Measurements from ENCODE around the gene AGK.

Gene AGK

DNA sequence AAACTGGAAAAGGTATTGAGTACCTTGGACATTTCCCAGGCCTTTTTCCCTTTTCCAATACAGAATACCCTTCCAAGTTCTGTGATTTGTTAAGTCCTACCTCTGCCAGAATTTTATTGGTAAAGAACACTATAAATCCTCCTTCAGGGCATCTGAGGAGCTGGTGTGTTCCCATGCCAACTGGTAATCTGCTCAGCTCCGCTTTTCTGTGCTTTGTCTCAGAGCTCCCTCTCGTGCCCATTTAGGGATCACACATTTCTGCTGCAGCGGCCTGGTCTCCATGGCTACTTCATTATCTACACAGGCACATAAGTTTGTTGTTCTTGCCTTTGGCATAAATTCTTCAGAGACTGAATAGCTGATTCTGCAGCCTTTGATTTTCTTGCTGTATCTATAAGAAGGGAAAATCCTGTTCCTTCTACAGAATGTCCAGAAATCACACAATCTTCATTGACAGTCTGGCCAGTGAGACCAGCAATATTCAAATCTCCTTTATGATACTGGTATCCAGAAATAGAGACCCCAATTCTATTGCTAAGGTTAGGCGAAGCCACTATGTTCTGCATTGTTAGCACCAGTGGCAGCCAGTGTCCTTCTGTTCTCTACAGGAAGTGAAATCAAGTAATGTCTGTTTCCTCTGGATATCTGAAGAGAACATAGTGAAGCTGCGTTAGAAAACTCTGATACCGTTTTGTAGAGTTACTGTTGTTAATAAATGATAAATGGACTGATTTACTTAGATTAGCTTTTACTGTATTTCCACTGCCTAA is 98.8 kb downstream of the AGK start:
- DNase-seq = peak; percentile 8

GRCh38 chr7:141651417-141651816 is 100.2 kb downstream of the AGK start:
- H3K4me1 Mint-ChIP-seq = peaks cover 9 to 15% of the 10 kb centered on the region in 2 donors
- peaks cover 11 to 48% of the 10 kb centered on the region in 2 donors for H3K36me3 Mint-ChIP-seq
- H3K9me3 Mint-ChIP-seq = no peaks in the 10 kb centered on the region
- no peak for ATAC-seq (replicated peaks)
- no peak overlapping the region for H3K27ac Mint-ChIP-seq
- H3K4me3 Mint-ChIP-seq = no peak overlapping the region
- no peak for DNase-seq
- no peaks in the 10 kb centered on the region for H3K27me3 Mint-ChIP-seq

More for the DNA sequence above, 98.8 kb downstream of the AGK start:
- H3K4me3 Mint-ChIP-seq = peak overlapping the region in 1 of 2 donors; percentile 14
- no peaks in the 10 kb centered on the region for H3K9me3 Mint-ChIP-seq
- peaks cover 9 to 15% of the 10 kb centered on the region in 2 donors for H3K4me1 Mint-ChIP-seq
- no peaks in the 10 kb centered on the region for H3K27me3 Mint-ChIP-seq
- ATAC-seq (replicated peaks) = peak; percentile 76 to 78
- peaks cover 16 to 47% of the 10 kb centered on the region in 2 donors for H3K36me3 Mint-ChIP-seq
- peak overlapping the region; percentile 86 for H3K27ac Mint-ChIP-seq

GRCh38 chr7:141652691-141653090 is 101.5 kb downstream of the AGK start:
- H3K27ac Mint-ChIP-seq = no peak overlapping the region
- peaks cover 9 to 15% of the 10 kb centered on the region in 2 donors for H3K4me1 Mint-ChIP-seq
- ATAC-seq (replicated peaks) (no peak), DNase-seq (no peak)
- H3K4me3 Mint-ChIP-seq = no peak overlapping the region
- H3K27me3 Mint-ChIP-seq = no peaks in the 10 kb centered on the region
- H3K36me3 Mint-ChIP-seq = peaks cover 11 to 44% of the 10 kb centered on the region in 2 donors
- no peaks in the 10 kb centered on the region for H3K9me3 Mint-ChIP-seq

GRCh38 chr7:141654551-141654950 is 103.3 kb downstream of the AGK start:
- H3K36me3 Mint-ChIP-seq = peaks cover 10 to 39% of the 10 kb centered on the region in 2 donors
- H3K27ac Mint-ChIP-seq = peak overlapping the region; percentile 10
- no peaks in the 10 kb centered on the region for H3K9me3 Mint-ChIP-seq
- no peaks in the 10 kb centered on the region for H3K27me3 Mint-ChIP-seq
- H3K4me1 Mint-ChIP-seq = peaks cover 9 to 12% of the 10 kb centered on the region in 2 donors
- no peak overlapping the region for H3K4me3 Mint-ChIP-seq
- peak; percentile 90 to 94 for ATAC-seq (replicated peaks)
- DNase-seq = peak; percentile 42

- Mint-ChIP-seq H3K27me3 (no peaks in the 10 kb centered on the region), H3K4me1 (peaks cover 15 to 27% of the 10 kb centered on the region in 2 donors), H3K4me3 (no peak overlapping the region), H3K27ac (peak overlapping the region; percentile 70), H3K9me3 (no peaks in the 10 kb centered on the region), H3K36me3 (peaks cover 27 to 45% of the 10 kb centered on the region in 2 donors)
- ATAC-seq (replicated peaks) (no peak), DNase-seq (no peak)
Measured at GRCh38 chr7:141659501-141659900, 108.3 kb downstream of the AGK start.

- H3K9me3 Mint-ChIP-seq = no peaks in the 10 kb centered on the region
- H3K27ac Mint-ChIP-seq = peak overlapping the region; percentile 83
- no peaks in the 10 kb centered on the region for H3K27me3 Mint-ChIP-seq
- ATAC-seq (replicated peaks) (peak; percentile 69 to 79), DNase-seq (no peak)
- peaks cover 14 to 24% of the 10 kb centered on the region in 2 donors for H3K4me1 Mint-ChIP-seq
- no peak overlapping the region for H3K4me3 Mint-ChIP-seq
- peaks cover 28 to 39% of the 10 kb centered on the region in 2 donors for H3K36me3 Mint-ChIP-seq
Measured at GRCh38 chr7:141660259-141660658, 109.0 kb downstream of the AGK start.

DNA sequence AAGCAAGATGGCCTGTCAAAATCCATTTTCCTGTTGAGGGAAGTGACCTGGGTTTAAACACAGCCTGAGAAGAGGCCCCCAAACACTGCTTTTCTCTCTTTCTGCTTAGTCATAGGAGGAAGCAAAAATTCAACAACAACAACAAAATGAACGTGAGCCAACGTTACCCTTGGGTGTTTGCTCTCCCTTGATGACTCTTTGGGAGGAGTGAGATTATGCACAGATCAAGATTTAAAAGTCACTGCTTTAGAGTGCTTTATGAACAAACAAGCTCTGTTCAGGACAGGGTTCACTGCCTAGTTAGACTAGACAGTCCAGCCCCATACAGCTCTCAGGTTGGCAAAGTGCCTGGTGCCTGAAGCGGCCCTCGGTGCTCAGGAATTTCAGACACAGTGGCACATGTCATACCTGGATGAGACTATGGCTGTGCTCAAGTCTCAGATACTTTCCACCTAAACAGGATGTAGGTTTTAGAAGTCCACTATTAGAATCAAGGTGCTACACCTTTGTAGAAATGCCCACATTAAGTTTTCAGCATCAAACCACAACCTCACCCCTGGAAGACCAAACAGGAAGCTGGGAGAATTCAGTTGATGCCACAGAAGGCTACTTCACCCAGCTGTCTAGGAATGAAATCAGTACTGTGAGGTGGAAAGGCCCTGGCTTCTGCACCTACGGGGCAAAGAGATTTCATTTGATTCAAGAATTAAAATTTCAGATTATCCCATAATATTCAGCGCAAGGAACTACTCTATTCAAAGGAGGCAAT is 112.1 kb downstream of the AGK start:
- H3K9me3 Mint-ChIP-seq = no peaks in the 10 kb centered on the region
- no peaks in the 10 kb centered on the region for H3K27me3 Mint-ChIP-seq
- H3K4me3 Mint-ChIP-seq = peak overlapping the region in 1 of 2 donors; percentile 8
- H3K27ac Mint-ChIP-seq = peak overlapping the region; percentile 85
- peaks cover 14 to 24% of the 10 kb centered on the region in 2 donors for H3K4me1 Mint-ChIP-seq
- H3K36me3 Mint-ChIP-seq = peaks cover 35 to 46% of the 10 kb centered on the region in 2 donors
- peak; percentile 47 to 55 for ATAC-seq (replicated peaks)
- DNase-seq = no peak

GRCh38 chr7:141664450-141664849 is 113.2 kb downstream of the AGK start:
- no peak overlapping the region for H3K4me3 Mint-ChIP-seq
- no peak for DNase-seq
- peaks cover 35 to 52% of the 10 kb centered on the region in 2 donors for H3K36me3 Mint-ChIP-seq
- no peaks in the 10 kb centered on the region for H3K9me3 Mint-ChIP-seq
- no peak for ATAC-seq (replicated peaks)
- no peaks in the 10 kb centered on the region for H3K27me3 Mint-ChIP-seq
- no peak overlapping the region for H3K27ac Mint-ChIP-seq
- H3K4me1 Mint-ChIP-seq = peaks cover 14 to 24% of the 10 kb centered on the region in 2 donors

- Mint-ChIP-seq H3K27ac (peak overlapping the region; percentile 65), H3K4me1 (peaks cover 8 to 16% of the 10 kb centered on the region in 2 donors), H3K4me3 (no peak overlapping the region), H3K36me3 (peaks cover 30 to 47% of the 10 kb centered on the region in 2 donors), H3K9me3 (no peaks in the 10 kb centered on the region), H3K27me3 (no peaks in the 10 kb centered on the region)
- ATAC-seq (replicated peaks) (no peak), DNase-seq (no peak)
Measured at GRCh38 chr7:141665208-141666035, 114.2 kb downstream of the AGK start.

GRCh38 chr7:141666071-141666470 is 114.9 kb downstream of the AGK start:
- DNase-seq (no peak), ATAC-seq (replicated peaks) (no peak)
- Mint-ChIP-seq H3K27ac (no peak overlapping the region), H3K4me3 (no peak overlapping the region), H3K27me3 (no peaks in the 10 kb centered on the region), H3K36me3 (peaks cover 28 to 44% of the 10 kb centered on the region in 2 donors), H3K9me3 (no peaks in the 10 kb centered on the region), H3K4me1 (peaks cover 6 to 12% of the 10 kb centered on the region in 2 donors)

DNA sequence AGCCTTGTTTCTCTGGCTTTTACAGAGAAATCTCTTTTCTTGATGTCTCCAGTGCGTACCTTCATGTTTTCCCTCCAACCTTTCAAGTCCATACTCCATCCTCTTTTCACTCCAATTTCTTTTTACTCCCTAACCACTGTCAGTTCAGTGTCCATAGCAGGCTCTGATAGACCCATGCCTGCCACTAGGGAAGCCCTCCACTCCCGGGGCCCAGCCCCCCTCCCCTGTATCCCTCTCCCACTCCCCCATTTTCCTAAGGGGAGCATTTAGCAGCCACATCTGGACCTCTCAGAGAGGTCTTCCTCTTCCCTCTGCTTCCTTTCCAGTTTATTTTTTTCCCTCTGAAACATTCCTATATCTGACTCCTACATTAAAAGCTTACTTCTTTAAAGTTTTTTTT is 117.6 kb downstream of the AGK start:
- Mint-ChIP-seq H3K4me1 (peaks cover 0 to 3% of the 10 kb centered on the region in 2 donors), H3K36me3 (peaks cover 26 to 51% of the 10 kb centered on the region in 2 donors), H3K4me3 (no peak overlapping the region), H3K27me3 (no peaks in the 10 kb centered on the region), H3K9me3 (peaks cover 0 to 2% of the 10 kb centered on the region in 2 donors), H3K27ac (peak overlapping the region; percentile 28)
- ATAC-seq (replicated peaks) = no peak
- DNase-seq = no peak

GRCh38 chr7:141671705-141672496 is 120.7 kb downstream of the AGK start:
- Mint-ChIP-seq H3K4me3 (no peak overlapping the region), H3K9me3 (peaks cover 0 to 2% of the 10 kb centered on the region in 2 donors), H3K27me3 (no peaks in the 10 kb centered on the region), H3K36me3 (peaks cover 19 to 46% of the 10 kb centered on the region in 2 donors), H3K27ac (no peak overlapping the region), H3K4me1 (peaks cover 3 to 17% of the 10 kb centered on the region in 2 donors)
- ATAC-seq (replicated peaks) (no peak), DNase-seq (no peak)

GRCh38 chr7:141673346-141673745 is 122.1 kb downstream of the AGK start:
- H3K27ac Mint-ChIP-seq = no peak overlapping the region
- DNase-seq = no peak

More at GRCh38 chr7:141673346-141673745, 122.1 kb downstream of the AGK start:
- no peak for ATAC-seq (replicated peaks)
- peaks cover 3 to 17% of the 10 kb centered on the region in 2 donors for H3K4me1 Mint-ChIP-seq
- H3K9me3 Mint-ChIP-seq = peaks cover 0 to 2% of the 10 kb centered on the region in 2 donors
- H3K27me3 Mint-ChIP-seq = no peaks in the 10 kb centered on the region
- peaks cover 19 to 38% of the 10 kb centered on the region in 2 donors for H3K36me3 Mint-ChIP-seq
- no peak overlapping the region for H3K4me3 Mint-ChIP-seq
